Renal pelvis (tissue), 4 donors: ENCODE measurements around the gene DGKI. TPM values are rescaled to one million over a fixed set of nuclear protein-coding genes. Genes with fewer than 3 reads are reported as not detected.
"Not testable (repeated sequence)": the region's sequence is repeated elsewhere in the genome, so short reads cannot be mapped to it uniquely, and the experiment has no call there.

Experiments used
- DNase-seq: peaks from one replicate; pipeline ENCODE4 v3.0.0-alpha.2; 2013
- polyA plus RNA-seq, 3 donors: library from polyadenylated mRNA; unstranded; fragments of 120-200 nt; gene quantifications; one replicate each; pipeline ENCODE4 v1.2.1, GENCODE V29; 2013; ENCODE audit not compliant: insufficient read length in 3 of 3

Gene DGKI
- polyA plus RNA-seq, 3 donors = 1.5 to 2.3 (median 1.6) TPM

DNA sequence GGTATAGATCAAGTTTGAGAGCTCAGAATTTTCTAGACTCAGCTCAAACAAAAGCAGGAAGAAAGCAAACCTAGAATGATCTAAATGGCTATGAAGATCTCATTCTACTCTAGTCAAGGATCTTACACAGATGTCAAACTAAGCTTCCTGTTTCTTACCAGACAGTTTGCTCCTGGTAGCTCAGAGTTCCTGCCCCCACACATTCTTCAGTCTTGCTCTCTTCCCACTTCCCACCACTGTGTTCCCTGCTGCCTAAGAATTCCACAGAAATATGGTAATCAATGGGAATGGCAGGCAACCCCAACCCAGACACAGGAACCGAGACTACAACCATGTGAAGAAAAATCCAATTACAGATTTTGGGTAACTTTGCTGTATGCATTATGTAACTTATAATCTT is 369.8 kb downstream of the DGKI start:
- DNase-seq = no peak

DNA sequence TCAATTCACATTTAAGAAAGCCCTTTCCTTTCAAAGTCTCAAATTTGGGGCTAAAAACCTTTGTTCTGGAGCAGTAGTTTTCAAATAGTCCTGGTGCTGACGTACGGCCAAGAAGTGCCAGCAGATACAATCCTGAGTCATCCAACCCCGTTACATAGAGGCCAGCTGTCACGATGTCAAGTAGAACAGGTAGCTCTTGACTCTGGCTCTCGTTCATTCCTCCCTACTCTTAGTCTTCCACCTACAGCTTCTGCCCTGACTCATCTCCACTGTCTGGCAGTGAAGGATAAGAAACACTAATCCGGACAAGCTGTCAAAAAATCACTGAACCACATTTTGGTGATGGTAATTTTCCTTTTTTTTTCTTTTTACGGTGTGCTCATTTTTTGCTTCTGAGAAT is 370.8 kb downstream of the DGKI start:
- no peak for DNase-seq

DNA sequence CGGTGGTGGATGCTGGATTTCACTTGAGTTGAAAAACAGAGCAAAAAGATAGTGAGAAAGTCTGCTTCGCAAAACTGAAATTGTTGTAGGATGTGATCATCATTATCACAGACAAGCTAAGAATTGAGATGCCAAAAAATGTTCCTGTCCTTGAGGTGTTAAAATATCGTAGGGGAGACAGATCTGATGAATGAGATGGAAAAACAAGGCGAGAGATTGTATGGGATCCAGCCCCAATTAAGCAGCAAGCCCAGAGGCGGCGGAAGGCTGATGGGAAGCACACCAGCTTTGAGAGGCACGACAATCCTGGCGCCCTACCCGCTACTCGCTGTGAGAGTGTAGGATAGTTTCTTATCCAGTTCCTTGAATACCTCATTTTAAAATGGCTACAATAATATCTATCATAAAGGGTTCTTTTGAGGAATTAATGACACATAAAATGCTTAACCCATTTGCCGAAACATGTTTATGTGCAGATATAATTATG is 372.2 kb downstream of the DGKI start:
- DNase-seq = no peak

GRCh38 chr7:137471128-137471527 is 375.6 kb downstream of the DGKI start:
- no peak for DNase-seq

- DNase-seq = no peak
These were observed 376.9 kb downstream of the DGKI start for GRCh38 chr7:137469858-137470257.

- DNase-seq = peak; percentile 8
These were observed 377.5 kb downstream of the DGKI start for GRCh38 chr7:137469191-137469811.

GRCh38 chr7:137462847-137463246 is 383.9 kb downstream of the DGKI start:
- no peak for DNase-seq

DNA sequence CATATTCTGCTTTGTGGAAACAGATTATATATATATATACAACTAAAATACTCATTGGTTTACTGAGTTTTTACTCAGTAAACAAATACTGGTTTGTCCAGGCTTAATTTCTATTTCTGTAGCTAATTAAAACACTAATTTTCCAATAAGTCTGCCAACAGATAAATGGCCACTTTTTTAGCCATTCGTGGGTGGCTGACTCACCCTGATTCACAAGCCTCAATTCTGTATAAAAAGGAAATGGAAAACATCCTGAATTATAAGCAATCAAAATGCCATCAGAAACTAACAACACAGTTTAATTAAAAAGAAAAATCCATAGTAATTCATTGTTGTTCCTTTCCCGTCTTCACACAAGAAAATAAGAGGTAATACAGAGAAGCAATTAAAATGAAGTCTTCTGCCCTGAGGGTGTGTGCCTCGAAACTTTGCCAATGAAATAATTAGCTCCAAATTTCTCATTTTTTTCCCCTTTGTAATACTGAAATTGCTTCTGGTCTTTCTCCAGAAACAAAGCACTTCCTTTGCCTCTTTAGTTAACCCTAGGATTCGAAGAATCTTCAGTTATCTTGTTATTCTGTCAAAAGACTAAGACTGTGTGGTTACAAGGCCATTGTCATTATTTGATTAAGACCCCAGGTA is 384.6 kb downstream of the DGKI start:
- DNase-seq = no peak

DNA sequence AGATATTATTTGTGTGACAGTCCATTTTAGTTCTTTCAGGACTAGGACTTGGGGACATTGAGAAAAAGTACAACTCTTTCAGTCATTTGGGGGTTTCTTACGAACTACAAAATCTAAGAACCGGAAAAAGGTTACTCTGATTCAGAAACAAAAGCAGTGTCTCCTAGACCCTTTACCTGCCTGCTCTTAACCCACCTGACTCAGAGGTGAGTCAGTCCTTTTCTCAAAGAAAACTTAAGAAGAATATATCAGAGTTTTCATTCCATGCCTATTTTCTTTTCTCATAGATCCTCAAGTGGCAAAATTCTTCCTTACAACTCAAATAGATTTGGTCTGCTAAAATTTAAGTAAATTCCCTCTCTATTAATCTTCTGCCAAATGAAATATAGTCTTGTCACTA is 388.4 kb downstream of the DGKI start:
- no peak for DNase-seq

DNA sequence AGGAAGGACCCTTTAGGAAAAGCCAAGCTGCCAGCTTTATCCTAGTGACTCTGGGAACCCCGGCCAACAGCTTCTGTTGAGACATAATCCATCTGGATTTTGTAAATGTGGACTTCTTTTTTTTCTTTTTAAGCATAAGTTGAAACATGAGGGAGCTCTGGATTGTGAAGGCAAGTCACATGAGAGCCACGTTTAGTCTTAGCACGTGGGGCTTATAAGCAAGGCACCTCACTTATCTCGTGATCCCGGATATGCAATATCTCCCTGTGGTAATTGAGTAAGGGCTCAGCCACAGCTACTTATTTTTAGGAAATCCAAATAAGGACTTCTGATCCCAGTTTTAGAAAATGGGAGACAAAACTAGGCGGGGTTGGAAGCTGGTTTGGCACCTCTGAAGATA is 392.0 kb downstream of the DGKI start:
- peak; percentile 41 for DNase-seq

DNA sequence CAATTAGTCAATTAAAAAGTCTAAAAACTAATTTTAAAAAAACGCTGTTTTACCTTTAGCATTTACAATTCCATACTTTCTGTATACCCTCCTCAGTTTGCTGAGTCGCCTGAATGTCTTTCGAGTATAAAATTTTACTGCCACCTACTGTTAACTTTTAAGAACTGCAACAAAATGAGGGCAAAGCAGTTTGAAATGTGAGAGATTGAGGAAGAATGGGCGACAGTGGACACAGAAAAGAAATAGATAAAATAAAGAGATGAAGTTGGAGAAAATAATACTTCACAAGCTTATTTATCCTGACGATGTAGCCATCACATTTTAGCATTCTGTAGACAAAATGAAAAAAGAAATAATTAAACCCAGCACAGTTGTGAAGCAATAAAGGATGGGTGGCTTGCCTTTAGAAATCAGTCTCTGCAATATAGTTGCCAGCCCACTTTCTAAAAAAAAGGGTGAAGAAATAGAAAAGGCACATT is 392.5 kb downstream of the DGKI start:
- peak; percentile 54 for DNase-seq

DNA sequence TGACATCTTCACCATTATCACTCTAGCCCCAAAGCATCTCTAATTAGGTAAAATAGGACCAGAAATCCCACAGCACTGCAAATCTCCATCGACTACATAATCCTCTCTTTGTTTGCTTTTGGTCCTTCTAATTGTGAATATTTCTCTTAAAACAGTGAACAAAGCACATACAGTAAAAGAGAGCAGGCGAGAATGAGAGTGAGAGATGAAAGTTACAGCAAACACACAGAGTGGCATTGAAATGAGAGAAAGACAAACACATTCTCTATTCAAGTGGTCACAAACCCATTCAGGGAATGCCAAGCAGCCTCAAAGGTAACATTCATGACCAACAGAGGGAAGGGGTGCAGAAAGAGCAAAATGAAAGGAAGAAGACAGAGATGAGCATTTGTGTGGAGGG is 393.4 kb downstream of the DGKI start:
- no peak for DNase-seq

DNA sequence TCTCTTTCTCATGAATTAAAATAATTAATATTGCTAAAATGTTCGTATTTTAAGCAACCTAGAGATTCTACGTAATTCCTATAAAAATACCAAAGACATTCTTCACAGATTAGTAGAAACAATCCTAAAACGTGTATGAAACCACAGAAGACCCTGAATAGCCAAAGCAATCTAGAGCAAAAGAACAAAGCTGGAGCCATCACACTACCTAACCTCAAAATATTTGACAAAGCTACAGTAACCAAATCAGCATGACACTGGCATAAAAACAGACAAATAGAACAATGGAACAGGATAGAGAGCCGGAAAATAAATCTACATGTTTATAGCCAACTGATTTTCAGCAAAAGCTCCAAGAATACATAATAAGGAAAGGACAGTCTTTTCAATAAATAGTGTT is 397.8 kb downstream of the DGKI start:
- no peak for DNase-seq

- not testable (repeated sequence) for DNase-seq
These were observed 398.2 kb downstream of the DGKI start for GRCh38 chr7:137448572-137448971.

DNA sequence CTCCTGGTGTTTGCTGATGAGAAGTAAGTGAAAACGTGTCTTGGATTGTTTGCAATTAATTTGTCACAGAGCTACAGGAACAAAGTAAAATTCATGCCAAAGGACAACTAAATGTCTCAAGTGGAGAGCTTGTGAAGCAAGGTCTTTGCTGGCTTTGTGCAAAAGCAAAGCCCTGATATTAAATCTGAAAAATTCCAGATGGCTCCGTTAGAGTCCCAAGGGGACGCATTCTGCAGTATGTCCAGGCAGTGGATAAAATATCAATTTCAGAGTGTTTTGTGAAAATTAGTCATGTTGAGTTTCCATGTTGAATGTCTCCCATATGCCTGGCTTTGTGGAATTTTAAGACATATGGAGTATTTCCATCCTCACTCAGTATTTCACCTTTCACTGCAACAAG is 400.7 kb downstream of the DGKI start:
- DNase-seq = peak; percentile 27

DNA sequence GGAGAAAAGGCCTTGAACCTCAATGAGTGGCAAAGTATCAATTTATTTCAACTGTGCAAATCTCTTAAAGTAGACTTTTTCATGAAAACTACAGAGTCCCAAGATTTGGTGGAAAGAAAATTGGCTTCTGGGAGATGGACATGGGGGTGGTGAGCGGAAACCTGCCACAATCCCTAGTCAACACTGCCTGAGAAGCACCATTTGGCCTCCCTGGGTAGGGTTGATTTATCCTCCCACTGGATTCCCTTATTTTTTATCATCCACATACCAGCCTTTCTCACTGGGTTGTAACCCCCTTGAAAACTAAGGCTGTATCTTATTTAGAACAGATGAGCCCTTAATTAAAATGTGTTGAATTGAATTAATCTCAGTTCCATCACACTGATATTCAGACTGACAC is 401.5 kb downstream of the DGKI start:
- DNase-seq = no peak

DNA sequence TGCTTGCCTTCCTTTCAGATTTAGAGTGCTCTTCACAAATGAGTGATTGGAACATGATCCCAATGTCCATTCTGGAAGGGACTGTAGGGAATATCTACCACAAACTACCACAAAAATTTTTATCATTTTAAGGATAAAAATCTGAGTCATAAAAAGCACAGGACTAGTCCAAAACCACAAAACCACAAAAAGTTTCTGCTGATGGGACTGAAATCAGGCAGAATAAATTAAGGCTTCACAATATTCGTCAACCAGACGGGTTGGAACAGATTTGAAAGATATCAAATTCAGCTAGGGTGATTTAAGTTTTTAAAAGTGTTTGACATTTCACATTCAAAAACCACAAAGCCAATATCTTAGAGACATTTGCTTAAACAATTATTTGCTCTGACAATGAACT is 403.2 kb downstream of the DGKI start:
- DNase-seq = no peak

GRCh38 chr7:137441451-137441850 is 405.3 kb downstream of the DGKI start:
- no peak for DNase-seq

DNA sequence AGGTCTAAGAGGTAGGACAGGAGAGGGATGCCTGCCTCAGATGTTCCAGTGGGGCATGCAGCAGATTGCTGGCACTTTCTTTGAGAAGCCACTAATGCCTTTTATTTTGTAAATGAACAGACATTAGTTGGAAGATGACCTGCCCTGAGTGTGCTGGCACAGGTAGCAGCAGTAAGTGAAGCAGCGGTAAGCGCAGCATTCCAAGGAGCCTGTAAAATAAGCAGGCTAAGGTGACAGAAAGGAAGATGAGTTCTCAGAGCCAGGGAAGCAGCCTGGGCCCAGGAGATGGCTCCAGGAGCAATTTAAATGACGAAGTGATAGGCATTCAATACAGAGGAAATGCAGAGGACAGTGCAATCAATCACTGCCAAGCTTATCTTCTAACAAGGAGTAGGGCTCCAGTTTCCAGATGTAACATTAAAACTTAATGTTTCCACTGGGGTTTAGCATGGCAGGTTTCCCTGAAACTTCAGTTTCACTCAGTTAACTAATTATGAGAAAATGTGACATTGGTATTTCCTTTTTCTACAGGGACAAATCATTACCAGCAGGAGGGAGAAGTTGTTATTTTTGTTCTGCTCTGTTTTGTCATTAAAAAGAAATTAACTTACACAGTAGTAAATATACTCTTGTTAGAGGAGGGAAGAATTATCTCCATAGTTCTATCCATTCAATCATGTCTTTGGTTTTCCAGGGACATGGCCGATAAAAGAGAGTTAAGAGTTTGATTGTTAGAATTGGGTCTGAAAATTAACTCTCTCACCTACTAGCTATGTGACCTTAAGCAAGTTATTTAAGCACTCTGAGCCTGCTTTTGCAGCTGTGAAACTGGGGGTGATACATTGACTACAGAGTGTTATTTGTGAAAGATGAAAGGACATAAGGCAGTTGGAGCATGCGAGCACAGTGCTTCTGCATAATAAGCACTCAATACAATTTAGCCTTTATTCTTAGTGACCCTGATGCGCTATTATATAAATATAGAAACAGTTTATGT is 406.6 kb downstream of the DGKI start:
- DNase-seq = peak; percentile 65

DNA sequence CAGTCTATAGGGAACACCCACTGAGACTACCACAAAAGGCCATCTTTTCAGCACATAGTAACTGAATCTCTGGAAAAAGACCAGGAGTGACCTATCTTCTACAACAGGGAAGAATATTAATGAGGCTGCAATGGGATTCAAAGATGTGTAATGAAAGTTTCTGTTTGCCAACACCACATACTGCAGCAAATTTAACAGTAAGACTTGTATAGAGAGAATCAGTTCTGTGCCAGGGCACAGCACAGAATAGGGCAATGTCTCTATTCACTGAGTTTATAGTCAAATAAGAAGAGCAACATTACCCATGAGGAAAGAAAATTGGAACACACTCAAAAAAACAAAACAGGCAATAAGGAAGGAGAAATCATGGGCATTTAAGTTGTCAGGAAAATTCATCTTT is 411.8 kb downstream of the DGKI start:
- DNase-seq = no peak

DNA sequence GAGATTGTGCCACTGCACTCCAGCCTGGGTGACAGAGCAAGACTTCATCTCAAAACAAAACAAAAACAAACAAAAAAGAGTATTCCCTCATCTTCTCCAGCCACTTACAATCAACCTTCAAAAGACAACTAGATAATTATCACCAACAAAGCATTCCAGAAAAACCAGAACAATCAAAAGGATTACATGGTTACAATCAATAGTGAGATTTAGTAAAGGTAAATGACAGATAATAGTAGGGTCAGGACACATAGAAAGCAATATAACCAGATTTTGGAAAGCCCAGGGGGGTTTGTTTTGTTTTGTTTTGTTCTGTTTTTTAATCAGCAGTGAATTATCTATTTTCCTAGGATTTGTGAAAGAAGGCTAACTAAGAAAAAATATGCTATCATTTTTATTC is 412.2 kb downstream of the DGKI start:
- DNase-seq = no peak

- no peak for DNase-seq
These were observed 423.5 kb downstream of the DGKI start for GRCh38 chr7:137423321-137423720.

GRCh38 chr7:137421366-137421765 is 425.4 kb downstream of the DGKI start:
- DNase-seq = no peak
